GM12865 (cell line): ENCODE data around the gene ACER2.
"Not testable (repeated sequence)": the region's sequence is repeated elsewhere in the genome, so short reads cannot be mapped to it uniquely, and the experiment has no call there.

ENCODE experiments used
- DNase-seq: peaks from one replicate; pipeline ENCODE4 v3.0.0; 2010; ENCODE audit warnings: low read depth
- H3K4me3 ChIP-seq: 2 replicates; pipeline ENCODE4 v1.5.1; 2011; ENCODE audit warnings: mild to moderate bottlenecking, low read depth, low read length, control low read depth
- TF ChIP-seq, protein P1 (sequence below): IDR thresholded peaks from 2 replicates; pipeline ENCODE4 v1.5.1; 2011; ENCODE audit warnings: low read length, control low read depth, low read depth, inconsistent platforms; ENCODE audit not compliant: insufficient read depth; ENCODE audit errors: missing control alignments

ACER2 gene

DNA sequence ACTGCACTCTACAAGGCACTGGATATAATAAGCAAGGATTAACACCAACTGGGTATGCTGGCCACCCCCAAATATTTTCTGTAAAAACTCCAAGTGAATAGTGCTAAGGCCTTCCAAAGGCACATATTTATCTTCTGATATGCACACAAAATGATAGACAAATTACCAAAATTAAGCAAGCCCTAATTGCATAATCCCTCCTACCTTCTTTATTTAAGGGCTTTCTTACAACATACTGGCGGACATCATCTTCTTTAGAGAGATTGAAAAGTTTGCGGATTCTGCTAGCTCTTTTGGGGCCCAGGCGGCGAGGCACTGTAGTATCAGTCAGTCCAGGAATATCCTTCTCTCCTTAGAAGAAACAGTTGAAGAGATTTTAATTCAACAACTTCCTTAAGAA, 30.6 kb upstream of the ACER2 start:
- H3K4me3 ChIP-seq = peak overlapping the region; percentile 99
- DNase-seq = no peak
- TF ChIP-seq, protein P1, sequence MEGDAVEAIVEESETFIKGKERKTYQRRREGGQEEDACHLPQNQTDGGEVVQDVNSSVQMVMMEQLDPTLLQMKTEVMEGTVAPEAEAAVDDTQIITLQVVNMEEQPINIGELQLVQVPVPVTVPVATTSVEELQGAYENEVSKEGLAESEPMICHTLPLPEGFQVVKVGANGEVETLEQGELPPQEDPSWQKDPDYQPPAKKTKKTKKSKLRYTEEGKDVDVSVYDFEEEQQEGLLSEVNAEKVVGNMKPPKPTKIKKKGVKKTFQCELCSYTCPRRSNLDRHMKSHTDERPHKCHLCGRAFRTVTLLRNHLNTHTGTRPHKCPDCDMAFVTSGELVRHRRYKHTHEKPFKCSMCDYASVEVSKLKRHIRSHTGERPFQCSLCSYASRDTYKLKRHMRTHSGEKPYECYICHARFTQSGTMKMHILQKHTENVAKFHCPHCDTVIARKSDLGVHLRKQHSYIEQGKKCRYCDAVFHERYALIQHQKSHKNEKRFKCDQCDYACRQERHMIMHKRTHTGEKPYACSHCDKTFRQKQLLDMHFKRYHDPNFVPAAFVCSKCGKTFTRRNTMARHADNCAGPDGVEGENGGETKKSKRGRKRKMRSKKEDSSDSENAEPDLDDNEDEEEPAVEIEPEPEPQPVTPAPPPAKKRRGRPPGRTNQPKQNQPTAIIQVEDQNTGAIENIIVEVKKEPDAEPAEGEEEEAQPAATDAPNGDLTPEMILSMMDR = no peak

DNA sequence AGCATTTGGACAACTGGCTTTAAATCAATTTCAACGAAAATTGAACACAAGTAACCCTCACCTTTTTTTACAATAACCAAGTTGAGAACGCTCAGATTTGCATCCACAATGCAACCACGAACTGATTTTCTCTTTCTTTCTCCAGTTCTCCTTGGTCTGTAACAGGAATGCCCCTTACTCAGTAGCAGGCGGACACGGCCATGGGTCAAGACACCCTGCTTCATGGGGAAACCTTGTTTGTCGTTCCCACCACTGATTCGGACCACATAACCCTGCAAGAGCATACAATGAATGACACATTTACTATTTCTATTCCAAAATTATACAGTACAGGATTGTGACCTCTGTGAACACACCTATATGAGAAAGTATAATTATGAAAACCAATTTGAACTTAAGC, 30.2 kb upstream of the ACER2 start:
- TF ChIP-seq, protein P1 = no peak
- peak overlapping the region; percentile 99 for H3K4me3 ChIP-seq
- no peak for DNase-seq

DNA sequence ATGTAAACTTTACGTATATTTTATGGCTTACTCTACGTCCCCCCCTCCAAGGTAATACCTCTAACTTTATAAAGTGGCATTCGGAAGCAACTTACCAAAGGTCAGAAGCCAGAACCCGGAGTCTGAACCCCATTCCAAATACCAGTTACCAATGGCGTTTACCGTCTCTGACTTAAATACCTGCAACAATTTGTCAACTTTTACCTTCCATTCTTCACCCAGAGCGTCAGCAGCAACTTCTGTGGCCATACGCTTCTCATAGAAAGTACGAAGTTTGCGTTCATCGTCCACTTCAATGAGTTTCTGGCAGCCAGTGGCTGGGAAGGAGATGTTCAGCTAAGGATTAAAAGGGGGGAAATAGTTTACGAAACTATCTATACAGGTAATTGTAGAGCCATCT, 29.5 kb upstream of the ACER2 start:
- no peak for DNase-seq
- H3K4me3 ChIP-seq = peak overlapping the region; percentile 99
- TF ChIP-seq, protein P1 = no peak

DNA sequence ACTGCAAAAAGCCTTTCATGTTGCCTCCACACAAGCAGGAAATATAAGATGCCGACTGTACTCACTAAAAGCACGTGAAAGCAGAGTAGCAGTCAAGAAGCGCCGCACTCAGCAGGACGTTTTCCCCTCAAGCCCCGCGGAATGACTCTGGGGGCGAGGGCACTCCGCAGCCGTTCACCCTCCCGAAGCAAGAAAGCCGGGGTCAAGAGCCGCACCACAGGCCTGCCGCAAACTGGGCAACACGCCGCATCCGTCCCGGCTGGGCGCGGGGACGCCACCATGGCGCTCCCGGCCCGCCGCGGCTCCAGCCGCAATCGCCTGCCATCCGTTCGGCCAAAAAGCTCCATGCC, 29.1 kb upstream of the ACER2 start:
- TF ChIP-seq, protein P1 = no peak
- DNase-seq = peak; percentile 54
- H3K4me3 ChIP-seq = peak overlapping the region; percentile 99

DNA sequence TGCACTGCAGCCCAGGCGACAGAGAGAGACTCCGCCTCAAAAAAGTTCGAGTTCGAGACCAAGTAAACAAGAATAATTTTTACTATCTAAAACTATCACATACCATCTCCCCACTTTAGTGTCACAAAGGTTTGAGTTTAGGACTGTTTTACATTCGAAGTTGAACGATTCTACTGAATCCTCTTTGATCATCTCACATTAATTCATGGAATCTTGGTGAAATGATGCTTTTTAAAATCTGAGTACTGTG, 28.1 kb upstream of the ACER2 start:
- no peak for DNase-seq
- TF ChIP-seq, protein P1 = no peak
- peak overlapping the region; percentile 99 for H3K4me3 ChIP-seq

DNA sequence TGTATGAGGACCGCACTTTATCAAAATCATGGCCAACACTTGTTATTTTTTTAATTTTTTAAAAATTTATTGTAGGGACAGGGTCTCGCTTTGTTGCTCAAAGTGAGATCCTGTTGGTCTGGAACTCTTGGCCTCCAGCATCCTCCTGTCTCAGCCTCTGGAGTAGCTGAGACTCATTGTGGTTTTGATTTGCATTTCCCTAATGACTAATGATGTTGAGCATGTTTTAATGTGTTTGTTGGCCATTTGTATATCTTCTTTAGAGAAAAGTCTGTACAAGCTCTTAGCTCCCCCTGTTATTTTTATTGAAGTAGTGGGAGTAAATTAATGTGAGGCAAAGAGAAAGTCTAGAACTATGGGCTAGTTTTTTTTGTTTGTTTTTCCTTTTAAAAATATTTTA, 27.2 kb upstream of the ACER2 start:
- TF ChIP-seq, protein P1 = no peak
- H3K4me3 ChIP-seq = no peak overlapping the region
- DNase-seq = no peak

DNA sequence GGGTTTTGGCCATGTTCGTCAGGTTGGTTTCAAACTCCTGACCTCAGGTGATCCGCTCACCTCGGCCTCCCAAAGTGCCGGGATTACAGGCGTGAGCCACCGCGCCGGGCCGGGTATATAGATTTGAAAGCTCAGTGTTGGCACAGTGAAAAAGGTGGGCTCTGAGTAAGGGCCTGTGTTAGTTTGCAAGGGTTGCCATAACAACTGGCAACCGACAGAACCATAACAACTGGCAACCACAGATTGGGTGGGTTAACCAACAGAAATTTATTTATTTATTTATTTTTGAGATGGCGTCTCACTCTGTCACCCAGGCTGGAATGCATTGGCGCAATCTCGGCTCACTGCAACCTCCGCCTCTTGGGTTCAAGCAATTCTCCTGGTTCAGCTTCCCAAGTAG, 23.6 kb upstream of the ACER2 start:
- DNase-seq, H3K4me3 ChIP-seq: not testable (repeated sequence)
